GM19455 (cell line): ENCODE measurements around the gene MORF4L1.
"Not testable (repeated sequence)": the region's sequence is repeated elsewhere in the genome, so short reads cannot be mapped to it uniquely, and the experiment has no call there.

Source experiments
- ATAC-seq: cut with Tn5 transposase; IDR thresholded peaks from one replicate; pipeline ENCODE4 v1.9.1; 2021; ENCODE audit not compliant: unreplicated experiment

Gene MORF4L1

DNA sequence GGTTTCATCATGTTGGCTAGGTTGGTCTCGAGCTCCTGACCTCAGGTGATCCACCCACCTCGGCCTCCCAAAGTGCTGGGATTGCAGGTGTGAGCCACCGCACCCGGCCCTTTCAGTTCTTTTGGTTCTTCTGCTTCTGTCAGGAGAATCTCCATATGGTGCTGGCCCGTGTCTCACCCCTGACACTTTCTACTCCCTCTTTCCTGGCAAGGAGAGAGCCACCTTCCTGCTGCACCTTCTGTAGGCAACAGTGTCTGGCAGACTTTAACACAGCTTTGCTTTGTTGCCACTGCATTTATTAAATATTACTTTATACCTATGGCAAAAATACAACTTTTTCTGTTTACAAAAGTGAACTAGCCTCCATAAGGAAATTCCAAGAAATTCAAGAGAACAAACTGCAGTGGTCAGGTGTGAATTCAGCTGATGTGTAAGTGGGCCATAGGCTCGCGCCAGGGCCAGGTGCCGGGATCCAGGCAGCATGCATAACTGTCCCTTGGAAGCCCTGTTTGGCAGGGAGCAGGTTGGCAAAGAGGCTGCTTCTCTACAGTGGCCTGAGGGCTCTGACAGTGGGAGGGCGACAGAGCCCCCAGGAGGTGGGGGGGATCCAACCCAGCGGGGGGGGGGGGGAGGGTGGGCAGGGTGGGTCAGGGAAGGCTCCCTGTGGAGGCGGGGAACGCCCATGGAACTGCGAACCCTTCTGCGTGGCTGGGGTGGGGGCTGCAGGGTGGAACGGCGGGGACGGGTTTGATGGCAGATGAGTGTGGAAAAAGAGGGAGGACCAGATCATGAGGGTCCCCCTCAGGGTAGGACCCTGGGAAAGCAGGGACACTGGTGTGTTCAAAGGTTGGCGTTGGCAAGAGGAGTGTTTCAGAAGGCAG, 51.0 kb downstream of the MORF4L1 start:
- no peak for ATAC-seq

GRCh38 chr15:78925076-78925624, 52.5 kb downstream of the MORF4L1 start:
- ATAC-seq, result no peak

- ATAC-seq, result no peak
These were observed 53.5 kb downstream of the MORF4L1 start for GRCh38 chr15:78925956-78926743.

GRCh38 chr15:78927077-78927790, 54.5 kb downstream of the MORF4L1 start:
- no peak for ATAC-seq

DNA sequence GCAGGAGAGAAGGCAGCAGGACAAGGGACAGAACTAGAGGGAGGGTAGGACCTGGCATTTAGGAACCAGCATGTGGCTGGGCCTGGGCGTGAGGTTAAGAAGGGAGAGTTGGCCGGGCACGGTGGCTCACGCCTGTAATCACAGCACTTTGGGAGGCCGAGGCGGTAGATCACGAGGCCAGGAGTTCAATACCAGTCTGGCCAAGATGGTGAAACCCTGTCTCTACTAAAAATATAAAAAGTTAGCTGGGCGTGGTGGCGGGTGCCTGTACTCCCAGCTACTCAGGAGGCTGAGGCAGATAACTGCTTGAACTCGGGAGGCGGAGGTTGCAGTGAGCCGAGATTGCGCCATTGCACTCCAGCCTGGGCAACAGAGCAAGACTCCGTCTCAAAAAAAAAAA, 55.5 kb downstream of the MORF4L1 start:
- not testable (repeated sequence) for ATAC-seq

GRCh38 chr15:78928616-78929093, 56.0 kb downstream of the MORF4L1 start:
- ATAC-seq, result no peak

DNA sequence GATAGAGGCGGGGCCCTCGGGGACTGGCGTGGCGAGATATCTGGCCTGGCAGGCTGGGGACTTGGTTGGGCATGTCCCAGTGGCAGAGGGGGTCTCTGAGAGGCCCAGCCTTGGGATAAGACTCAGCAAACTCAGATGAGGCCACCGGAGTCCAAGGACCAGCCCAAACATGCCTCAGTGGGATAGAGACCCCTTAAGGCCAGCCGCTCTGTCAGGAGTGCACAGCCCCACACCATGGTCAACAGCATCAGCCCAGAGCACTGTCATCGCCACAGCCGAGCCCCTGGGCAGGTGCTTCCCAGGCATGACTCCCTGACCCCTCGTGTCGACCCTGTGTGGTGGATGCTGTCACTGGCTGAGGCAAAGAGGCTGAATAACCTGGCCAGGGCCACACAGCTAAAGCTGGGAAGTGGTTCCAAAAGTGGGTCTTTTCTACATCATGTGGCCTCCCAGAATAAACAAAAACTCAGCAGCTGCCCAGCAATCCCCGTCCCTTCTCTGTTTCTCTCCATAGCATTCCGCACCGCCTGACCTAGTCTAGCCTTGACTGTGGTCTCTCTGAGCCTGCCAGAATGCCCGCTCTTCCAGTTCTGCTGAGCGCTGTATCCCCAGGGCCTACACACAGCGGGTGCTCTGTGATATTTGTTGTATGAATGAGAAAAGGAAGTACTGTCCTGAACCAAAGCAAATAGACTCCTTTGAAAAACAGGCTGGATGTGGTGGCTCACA, 57.0 kb downstream of the MORF4L1 start:
- ATAC-seq, result no peak

DNA sequence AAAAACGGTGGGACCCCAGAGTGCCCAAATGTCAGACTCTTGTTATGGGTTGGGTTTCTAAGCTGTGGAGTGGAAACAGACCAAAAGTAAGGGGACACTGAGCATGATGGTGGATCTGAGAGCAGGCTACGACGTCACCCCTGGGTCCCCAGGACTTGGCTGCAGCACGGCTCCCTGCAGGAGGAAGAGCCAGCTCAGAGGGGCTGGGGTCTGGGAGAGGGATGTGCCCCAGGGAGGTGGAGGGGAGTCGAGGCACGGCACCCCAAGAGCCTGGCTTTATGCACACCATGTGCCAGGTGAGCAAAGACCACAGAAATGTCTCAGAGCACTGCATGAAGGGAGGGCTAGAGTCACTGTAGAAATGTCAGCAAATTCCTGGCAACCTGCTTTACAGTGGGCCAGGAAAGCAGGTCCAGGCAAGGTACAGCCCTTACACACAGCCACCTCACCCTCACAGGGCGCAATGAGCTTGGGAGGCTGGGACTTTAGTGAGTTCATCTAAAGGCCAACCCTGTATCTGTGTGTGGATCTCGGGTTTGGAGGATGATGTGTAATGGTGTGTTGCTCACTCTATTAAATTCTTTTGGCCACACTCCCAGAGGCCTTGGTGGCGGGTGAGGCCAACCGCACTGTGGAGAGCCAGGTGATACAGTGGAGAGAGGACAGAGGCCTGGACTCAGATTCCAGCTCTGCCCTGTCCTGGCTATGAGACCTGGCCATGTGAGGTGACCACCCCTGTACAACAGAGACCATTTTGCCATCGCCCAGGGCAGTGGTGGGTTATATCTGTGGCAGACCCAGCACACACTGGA, 58.1 kb downstream of the MORF4L1 start:
- no peak for ATAC-seq

DNA sequence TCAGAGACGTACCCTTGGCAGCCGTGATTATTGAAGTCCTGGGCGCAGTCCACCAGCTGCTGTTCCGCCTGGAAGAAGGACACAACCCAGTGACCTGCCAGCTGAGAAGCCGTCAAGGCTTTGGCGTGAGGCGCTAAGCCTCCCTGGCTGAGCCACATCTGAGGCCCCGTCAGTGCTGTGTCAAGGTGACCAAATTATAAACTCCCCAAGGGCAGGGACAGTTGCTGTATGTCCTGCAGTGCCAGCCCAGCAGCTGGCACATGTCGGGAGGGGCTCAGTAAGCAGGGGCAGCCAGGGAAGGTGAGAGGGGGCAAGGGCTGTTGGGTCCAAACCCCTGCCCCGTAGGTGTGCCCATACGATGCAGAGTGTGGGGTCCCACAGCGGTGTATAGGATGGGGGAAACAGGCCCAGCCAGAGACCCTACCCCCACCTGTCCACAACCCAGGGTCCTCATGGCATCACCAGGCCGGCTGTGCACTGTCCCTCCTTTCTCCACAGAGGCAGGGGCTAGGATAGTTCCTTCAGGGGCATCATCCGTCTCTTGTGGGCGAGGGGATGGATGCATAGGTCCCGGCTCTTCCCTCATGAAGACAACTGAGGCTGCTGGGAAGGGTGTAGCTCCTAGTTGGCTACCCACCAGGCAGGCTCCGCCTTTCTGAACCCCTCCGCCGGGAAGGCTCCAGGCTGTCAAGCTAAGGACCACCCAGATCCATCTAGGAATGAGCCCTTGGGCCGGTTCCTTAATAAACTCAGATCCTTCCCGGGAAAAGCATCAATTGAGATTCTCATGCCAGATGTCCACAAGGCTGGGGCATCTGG, 59.0 kb downstream of the MORF4L1 start:
- no peak for ATAC-seq

DNA sequence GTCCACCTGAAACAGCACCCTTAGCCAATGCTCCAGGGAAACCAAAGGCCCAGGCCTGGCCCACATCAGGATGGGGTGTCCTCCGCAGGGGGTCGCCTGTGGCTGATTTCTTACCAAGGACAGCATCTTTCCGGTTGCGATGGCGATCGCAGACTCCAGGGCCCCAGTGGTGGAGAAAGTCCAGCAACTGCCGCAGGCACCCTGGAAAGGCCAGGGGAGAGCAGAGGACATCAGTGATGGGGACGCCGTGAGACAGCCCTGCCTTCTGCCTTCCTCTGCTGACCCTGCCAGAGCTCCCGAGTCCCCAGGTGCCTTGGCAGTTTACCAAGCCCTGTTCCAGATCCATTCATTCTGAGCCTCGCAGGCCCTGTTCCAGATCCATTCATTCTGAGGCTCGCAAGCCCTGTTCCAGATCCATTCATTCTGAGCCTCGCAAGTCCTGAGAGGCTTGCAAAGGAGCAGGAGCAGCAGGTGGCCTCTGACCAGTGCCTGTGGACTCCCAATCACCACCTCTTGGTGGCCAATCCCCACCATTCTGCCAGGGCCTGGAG, 59.6 kb downstream of the MORF4L1 start:
- ATAC-seq, result no peak

DNA sequence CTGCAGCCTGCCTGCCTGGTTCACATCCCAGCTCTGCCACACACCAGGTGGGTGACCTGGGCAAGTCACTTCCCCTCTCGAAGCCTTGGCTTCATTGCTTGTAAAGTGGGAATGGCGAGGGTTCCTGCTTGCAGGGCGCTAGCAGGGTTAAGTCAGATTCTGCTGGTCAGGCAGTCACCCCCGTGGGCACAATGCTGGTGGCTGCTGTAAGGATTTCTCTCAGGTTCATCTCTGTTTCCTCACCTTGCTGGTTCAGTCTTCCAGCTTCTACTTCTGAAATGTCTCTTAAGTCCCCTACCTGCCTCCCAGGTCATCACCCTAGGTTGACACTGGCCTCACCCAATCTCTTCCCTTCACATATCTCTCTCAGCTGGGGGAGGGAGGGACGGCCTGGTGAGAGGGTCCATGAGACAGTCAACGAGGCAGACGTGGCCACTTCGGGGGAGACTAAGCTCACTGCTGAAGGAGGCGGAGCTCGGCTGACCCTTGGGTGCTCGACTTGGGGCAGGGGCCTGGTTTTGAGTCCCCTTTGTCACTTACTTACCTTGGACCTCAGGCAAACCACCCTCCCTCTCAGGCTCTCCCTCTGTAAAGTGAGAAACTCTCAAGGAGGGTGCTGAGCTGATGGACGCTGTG, 60.6 kb downstream of the MORF4L1 start:
- no peak for ATAC-seq

DNA sequence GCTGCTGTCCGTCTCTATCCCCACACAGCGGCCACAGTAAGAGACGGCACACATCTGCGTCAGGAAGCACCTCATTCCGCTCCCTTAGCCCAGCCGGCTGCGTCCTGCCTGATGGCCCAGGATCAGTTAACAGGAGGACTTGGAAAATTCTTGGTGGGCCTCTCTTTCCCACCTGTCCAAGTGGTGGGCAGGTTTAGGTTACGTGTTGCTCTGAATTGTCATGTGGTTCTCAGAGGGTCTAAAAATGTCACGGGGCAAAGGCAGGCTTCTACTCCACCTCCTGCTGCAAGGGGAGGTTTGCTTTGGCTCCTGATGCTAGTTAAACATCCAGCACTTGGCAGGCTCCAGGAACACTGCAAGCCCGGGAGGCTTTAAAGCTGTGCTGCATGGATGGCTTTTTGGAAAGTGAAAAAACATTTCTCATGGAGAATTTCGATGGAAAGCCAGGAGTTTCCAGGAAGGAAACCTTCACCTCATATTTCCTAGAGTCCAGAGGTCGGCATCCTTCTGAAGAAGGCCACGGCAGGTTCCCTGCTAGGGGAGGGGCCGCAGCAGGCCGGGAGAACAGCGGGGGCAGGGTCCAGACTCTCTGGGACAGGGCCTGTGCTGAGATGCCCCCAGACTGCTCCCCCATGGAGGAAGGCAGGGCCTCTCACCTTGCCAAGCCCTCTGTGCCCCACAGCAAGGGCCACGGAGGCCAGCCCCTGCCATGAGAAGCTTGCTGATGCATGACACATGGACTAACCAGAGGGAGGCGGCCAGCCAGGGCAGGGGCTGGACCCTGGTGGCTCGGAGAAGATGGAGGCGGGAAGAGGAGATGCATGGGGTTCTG, 61.3 kb downstream of the MORF4L1 start:
- no peak for ATAC-seq

- ATAC-seq, result no peak
These were observed 61.9 kb downstream of the MORF4L1 start for GRCh38 chr15:78934655-78935023.

DNA sequence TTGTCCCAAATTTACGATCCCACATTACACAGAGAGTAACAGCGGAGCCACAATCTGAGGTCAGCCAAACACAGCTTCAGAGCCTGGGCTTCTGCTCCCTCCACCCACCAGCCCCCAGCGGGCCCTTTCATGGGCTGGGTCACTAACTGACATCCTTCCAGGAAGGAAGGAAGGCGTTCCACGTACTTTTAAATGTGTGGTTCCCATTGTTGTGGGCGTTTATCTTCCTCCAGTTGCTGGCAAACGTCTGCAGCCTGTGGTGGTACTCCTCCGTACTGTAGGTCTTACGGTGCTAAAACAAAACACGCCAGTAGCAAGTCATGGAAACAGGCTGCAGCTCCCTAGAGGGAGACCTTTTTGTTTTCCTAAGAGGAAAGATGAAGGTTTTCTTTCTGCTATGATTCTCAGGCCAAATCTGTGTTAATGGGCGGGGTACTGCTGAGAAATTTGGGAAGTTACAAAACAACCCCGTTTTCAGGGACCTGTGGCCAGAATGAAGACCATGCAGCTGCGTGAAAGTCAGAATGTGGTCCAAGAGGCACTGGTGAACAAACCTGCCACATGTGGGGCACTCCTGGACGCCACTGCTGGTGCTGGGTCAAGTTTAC, 64.5 kb downstream of the MORF4L1 start:
- no peak for ATAC-seq

- peak; percentile 51 for ATAC-seq
These were observed 66.2 kb downstream of the MORF4L1 start for GRCh38 chr15:78938658-78939488.

- no peak for ATAC-seq
These were observed 70.1 kb downstream of the MORF4L1 start for GRCh38 chr15:78942741-78943140.
